ENCODE data around the gene KCNH2.

- TF ChIP-seq CTCF (IDR thresholded peaks at IDR 0.05) (no peak), POLR2A (IDR thresholded peaks at IDR 0.05) (no peak)
Observed at GRCh38 chr7:150923802-150924201, 54.3 kb downstream of the KCNH2 start.

Data from body of pancreas (tissue), 4 donors.